ENCODE data around the gene GPR161.
"Not testable (repeated sequence)": the region's sequence is repeated elsewhere in the genome, so short reads cannot be mapped to it uniquely, and the experiment has no call there.

The GPR161 gene

GRCh38 chr1:168057355-168057754, 79.4 kb downstream of the GPR161 start:
- no peaks in the 10 kb centered on the region for H3K4me1 ChIP-seq (ENCODE audit: insufficient read depth, low read length)
- H3K27ac ChIP-seq (ENCODE audit: low read depth, low read length) = no peak overlapping the region
- no peaks in the 10 kb centered on the region for H3K27me3 ChIP-seq (ENCODE audit: insufficient read depth, low read length)
- H3K9ac ChIP-seq (ENCODE audit: low read depth, low read length) = no peak overlapping the region
- peaks cover 14% of the 10 kb centered on the region for H3K36me3 ChIP-seq (ENCODE audit: insufficient read depth, low read length)
- H3K9me3 ChIP-seq (ENCODE audit: insufficient read depth, low read depth, low read length) = no peaks in the 10 kb centered on the region
- no peak overlapping the region for H3K4me3 ChIP-seq (ENCODE audit: low read length)
- no CpG with 5 or more reads among the region's 1 CpG for WGBS

GRCh38 chr1:168056152-168056551, 80.6 kb downstream of the GPR161 start:
- not testable (repeated sequence) for H3K27me3 ChIP-seq (ENCODE audit: insufficient read depth, low read length); H3K27ac ChIP-seq (ENCODE audit: low read depth, low read length); H3K4me3 ChIP-seq (ENCODE audit: low read length); H3K4me1 ChIP-seq (ENCODE audit: insufficient read depth, low read length); H3K9me3 ChIP-seq (ENCODE audit: insufficient read depth, low read depth, low read length); H3K9ac ChIP-seq (ENCODE audit: low read depth, low read length)
- peaks cover 14% of the 10 kb centered on the region for H3K36me3 ChIP-seq (ENCODE audit: insufficient read depth, low read length)
- WGBS = 96% methylated on average over 12 of the region's 35 CpGs

- H3K27ac ChIP-seq (ENCODE audit: low read depth, low read length) = no peak overlapping the region
- no peak overlapping the region for H3K4me3 ChIP-seq (ENCODE audit: low read length)
- no peak overlapping the region for H3K9ac ChIP-seq (ENCODE audit: low read depth, low read length)
- 90% methylated on average over 2 of the region's 3 CpGs for WGBS
- H3K27me3 ChIP-seq (ENCODE audit: insufficient read depth, low read length) = no peaks in the 10 kb centered on the region
- H3K9me3 ChIP-seq (ENCODE audit: insufficient read depth, low read depth, low read length) = no peaks in the 10 kb centered on the region
- H3K4me1 ChIP-seq (ENCODE audit: insufficient read depth, low read length) = no peaks in the 10 kb centered on the region
- H3K36me3 ChIP-seq (ENCODE audit: insufficient read depth, low read length) = peaks cover 10% of the 10 kb centered on the region
These were observed 82.6 kb downstream of the GPR161 start for GRCh38 chr1:168054117-168054516.

GRCh38 chr1:168053681-168054080, 83.0 kb downstream of the GPR161 start:
- no peak overlapping the region for H3K27ac ChIP-seq (ENCODE audit: low read depth, low read length)
- no peaks in the 10 kb centered on the region for H3K9me3 ChIP-seq (ENCODE audit: insufficient read depth, low read depth, low read length)
- WGBS = 96% methylated on average over 2 of the region's 2 CpGs
- H3K9ac ChIP-seq (ENCODE audit: low read depth, low read length) = no peak overlapping the region
- H3K4me1 ChIP-seq (ENCODE audit: insufficient read depth, low read length) = no peaks in the 10 kb centered on the region
- no peak overlapping the region for H3K4me3 ChIP-seq (ENCODE audit: low read length)
- no peaks in the 10 kb centered on the region for H3K27me3 ChIP-seq (ENCODE audit: insufficient read depth, low read length)
- peaks cover 10% of the 10 kb centered on the region for H3K36me3 ChIP-seq (ENCODE audit: insufficient read depth, low read length)

- 100% methylated on average over 1 of the region's 1 CpG for WGBS
These were observed 85.8 kb downstream of the GPR161 start for GRCh38 chr1:168050880-168051279.

GRCh38 chr1:168050307-168050706, 86.4 kb downstream of the GPR161 start:
- 91% methylated on average over 1 of the region's 1 CpG for WGBS
- Histone ChIP-seq H3K36me3 (ENCODE audit: insufficient read depth, low read length) (peaks cover 23% of the 10 kb centered on the region), H3K27ac (ENCODE audit: low read depth, low read length) (no peak overlapping the region), H3K4me3 (ENCODE audit: low read length) (no peak overlapping the region), H3K9me3 (ENCODE audit: insufficient read depth, low read depth, low read length) (no peaks in the 10 kb centered on the region), H3K9ac (ENCODE audit: low read depth, low read length) (no peak overlapping the region), H3K4me1 (ENCODE audit: insufficient read depth, low read length) (no peaks in the 10 kb centered on the region), H3K27me3 (ENCODE audit: insufficient read depth, low read length) (no peaks in the 10 kb centered on the region)

More at GRCh38 chr1:168050880-168051279, 85.8 kb downstream of the GPR161 start:
- no peaks in the 10 kb centered on the region for H3K4me1 ChIP-seq (ENCODE audit: insufficient read depth, low read length)
- H3K9me3 ChIP-seq (ENCODE audit: insufficient read depth, low read depth, low read length) = no peaks in the 10 kb centered on the region
- no peaks in the 10 kb centered on the region for H3K27me3 ChIP-seq (ENCODE audit: insufficient read depth, low read length)
- H3K4me3 ChIP-seq (ENCODE audit: low read length) = no peak overlapping the region
- H3K27ac ChIP-seq (ENCODE audit: low read depth, low read length) = no peak overlapping the region
- H3K9ac ChIP-seq (ENCODE audit: low read depth, low read length) = no peak overlapping the region
- H3K36me3 ChIP-seq (ENCODE audit: insufficient read depth, low read length) = peaks cover 18% of the 10 kb centered on the region

- no peak overlapping the region for H3K9ac ChIP-seq (ENCODE audit: low read depth, low read length)
- no CpG with 5 or more reads among the region's 1 CpG for WGBS
- H3K9me3 ChIP-seq (ENCODE audit: insufficient read depth, low read depth, low read length) = no peaks in the 10 kb centered on the region
- no peaks in the 10 kb centered on the region for H3K4me1 ChIP-seq (ENCODE audit: insufficient read depth, low read length)
- peaks cover 57% of the 10 kb centered on the region for H3K36me3 ChIP-seq (ENCODE audit: insufficient read depth, low read length)
- H3K27me3 ChIP-seq (ENCODE audit: insufficient read depth, low read length) = no peaks in the 10 kb centered on the region
- H3K27ac ChIP-seq (ENCODE audit: low read depth, low read length) = no peak overlapping the region
- no peak overlapping the region for H3K4me3 ChIP-seq (ENCODE audit: low read length)
These were observed 91.4 kb downstream of the GPR161 start for GRCh38 chr1:168045311-168045710.

GRCh38 chr1:168042362-168042761, 94.4 kb downstream of the GPR161 start:
- Histone ChIP-seq H3K9me3 (ENCODE audit: insufficient read depth, low read depth, low read length) (no peaks in the 10 kb centered on the region), H3K27me3 (ENCODE audit: insufficient read depth, low read length) (no peaks in the 10 kb centered on the region), H3K36me3 (ENCODE audit: insufficient read depth, low read length) (peaks cover 51% of the 10 kb centered on the region), H3K4me1 (ENCODE audit: insufficient read depth, low read length) (no peaks in the 10 kb centered on the region), H3K27ac (ENCODE audit: low read depth, low read length) (no peak overlapping the region), H3K4me3 (ENCODE audit: low read length) (no peak overlapping the region), H3K9ac (ENCODE audit: low read depth, low read length) (no peak overlapping the region)
- 96% methylated on average over 2 of the region's 2 CpGs for WGBS

- 98% methylated on average over 5 of the region's 5 CpGs for WGBS
- H3K36me3 ChIP-seq (ENCODE audit: insufficient read depth, low read length) = no peaks in the 10 kb centered on the region
These were observed 101.4 kb downstream of the GPR161 start for GRCh38 chr1:168035345-168035744.

GRCh38 chr1:168032029-168032428, 104.7 kb downstream of the GPR161 start:
- H3K9ac ChIP-seq (ENCODE audit: low read depth, low read length) = no peak overlapping the region
- no peak overlapping the region for H3K27ac ChIP-seq (ENCODE audit: low read depth, low read length)
- H3K27me3 ChIP-seq (ENCODE audit: insufficient read depth, low read length) = no peaks in the 10 kb centered on the region
- no peak overlapping the region for H3K4me3 ChIP-seq (ENCODE audit: low read length)
- no peaks in the 10 kb centered on the region for H3K4me1 ChIP-seq (ENCODE audit: insufficient read depth, low read length)
- H3K9me3 ChIP-seq (ENCODE audit: insufficient read depth, low read depth, low read length) = no peaks in the 10 kb centered on the region
- WGBS = 80% methylated on average over 1 of the region's 1 CpG
- peaks cover 10% of the 10 kb centered on the region; the same call in 1 of the 2 replicates for H3K36me3 ChIP-seq (ENCODE audit: insufficient read depth, low read length)

More at GRCh38 chr1:168035345-168035744, 101.4 kb downstream of the GPR161 start:
- no peak overlapping the region for H3K27ac ChIP-seq (ENCODE audit: low read depth, low read length)
- H3K27me3 ChIP-seq (ENCODE audit: insufficient read depth, low read length) = no peaks in the 10 kb centered on the region
- H3K4me1 ChIP-seq (ENCODE audit: insufficient read depth, low read length) = no peaks in the 10 kb centered on the region
- no peak overlapping the region for H3K4me3 ChIP-seq (ENCODE audit: low read length)
- H3K9me3 ChIP-seq (ENCODE audit: insufficient read depth, low read depth, low read length) = no peaks in the 10 kb centered on the region
- no peak overlapping the region for H3K9ac ChIP-seq (ENCODE audit: low read depth, low read length)

- Histone ChIP-seq H3K4me1 (ENCODE audit: insufficient read depth, low read length) (no peaks in the 10 kb centered on the region), H3K36me3 (ENCODE audit: insufficient read depth, low read length) (peaks cover 10% of the 10 kb centered on the region; the same call in 1 of the 2 replicates), H3K27me3 (ENCODE audit: insufficient read depth, low read length) (no peaks in the 10 kb centered on the region), H3K27ac (ENCODE audit: low read depth, low read length) (no peak overlapping the region), H3K9ac (ENCODE audit: low read depth, low read length) (no peak overlapping the region), H3K4me3 (ENCODE audit: low read length) (no peak overlapping the region), H3K9me3 (ENCODE audit: insufficient read depth, low read depth, low read length) (no peaks in the 10 kb centered on the region)
- WGBS = no CpG with 5 or more reads among the region's 4 CpGs
These were observed 105.1 kb downstream of the GPR161 start for GRCh38 chr1:168031627-168032026.

GRCh38 chr1:168031198-168031597, 105.5 kb downstream of the GPR161 start:
- Histone ChIP-seq H3K36me3 (ENCODE audit: insufficient read depth, low read length) (peaks cover 10% of the 10 kb centered on the region; the same call in 1 of the 2 replicates), H3K4me1 (ENCODE audit: insufficient read depth, low read length) (no peaks in the 10 kb centered on the region), H3K27ac (ENCODE audit: low read depth, low read length) (no peak overlapping the region), H3K4me3 (ENCODE audit: low read length) (no peak overlapping the region), H3K27me3 (ENCODE audit: insufficient read depth, low read length) (no peaks in the 10 kb centered on the region), H3K9ac (ENCODE audit: low read depth, low read length) (no peak overlapping the region), H3K9me3 (ENCODE audit: insufficient read depth, low read depth, low read length) (no peaks in the 10 kb centered on the region)
- WGBS = 96% methylated on average over 5 of the region's 5 CpGs
